IMR-90 (cell line): ENCODE data around the gene CHGA.

ENCODE experiments used
- BHLHE40 ChIP-seq: fragments of 150-350 bp; IDR thresholded peaks from 2 replicates; pipeline ENCODE4 v1.6.1; 2016; ENCODE audit warnings: mild to moderate bottlenecking, low read depth, low read length
- FOS ChIP-seq: fragments of 150-350 bp; IDR thresholded peaks from 2 replicates; pipeline ENCODE4 v1.6.1; 2016; ENCODE audit warnings: low read depth, low read length
- MAZ ChIP-seq: IDR thresholded peaks from 2 replicates; pipeline ENCODE4 v1.6.1; 2012; ENCODE audit warnings: low read depth, mild to moderate bottlenecking, low read length, improper control_type of control experiment, moderate library complexity, borderline replicate concordance
- MXI1 ChIP-seq: IDR thresholded peaks from 2 replicates; pipeline ENCODE4 v1.6.1; 2012; ENCODE audit warnings: low read depth, mild to moderate bottlenecking, low read length, moderate library complexity, borderline replicate concordance
- NFE2L2 ChIP-seq: fragments of 150-350 bp; IDR thresholded peaks from 2 replicates; pipeline ENCODE4 v1.6.1; 2016; ENCODE audit warnings: low read depth, mild to moderate bottlenecking, low read length
- POLR2A ChIP-seq: IDR thresholded peaks from 2 replicates; pipeline ENCODE4 v1.6.1; 2012; ENCODE audit warnings: mild to moderate bottlenecking, low read depth, low read length
- RAD21 ChIP-seq: IDR thresholded peaks from 2 replicates; pipeline ENCODE4 v1.6.1; 2012; ENCODE audit warnings: low read length, improper control_type of control experiment
- RFX5 ChIP-seq: IDR thresholded peaks from 2 replicates; pipeline ENCODE4 v1.8.0; 2012; ENCODE audit warnings: low read depth, mild to moderate bottlenecking, low read length, moderate library complexity
- SMC3 ChIP-seq: fragments of 150-350 bp; IDR thresholded peaks from 2 replicates; pipeline ENCODE4 v1.6.1; 2016; ENCODE audit warnings: low read depth, mild to moderate bottlenecking, antibody characterized with exemption, low read length, moderate library complexity
- TF ChIP-seq, protein P1 (sequence below): conservative IDR thresholded peaks from 2 replicates; pipeline ENCODE4 v1.5.1; 2012; ENCODE audit warnings: mild to moderate bottlenecking, low read depth, low read length, improper control_type of control experiment
- TF ChIP-seq, protein P2 (sequence below): fragments of 150-350 bp; IDR thresholded peaks from 2 replicates; pipeline ENCODE4 v1.6.1; 2017; ENCODE audit warnings: mild to moderate bottlenecking, antibody characterized with exemption, low read length, low read depth

DNA sequence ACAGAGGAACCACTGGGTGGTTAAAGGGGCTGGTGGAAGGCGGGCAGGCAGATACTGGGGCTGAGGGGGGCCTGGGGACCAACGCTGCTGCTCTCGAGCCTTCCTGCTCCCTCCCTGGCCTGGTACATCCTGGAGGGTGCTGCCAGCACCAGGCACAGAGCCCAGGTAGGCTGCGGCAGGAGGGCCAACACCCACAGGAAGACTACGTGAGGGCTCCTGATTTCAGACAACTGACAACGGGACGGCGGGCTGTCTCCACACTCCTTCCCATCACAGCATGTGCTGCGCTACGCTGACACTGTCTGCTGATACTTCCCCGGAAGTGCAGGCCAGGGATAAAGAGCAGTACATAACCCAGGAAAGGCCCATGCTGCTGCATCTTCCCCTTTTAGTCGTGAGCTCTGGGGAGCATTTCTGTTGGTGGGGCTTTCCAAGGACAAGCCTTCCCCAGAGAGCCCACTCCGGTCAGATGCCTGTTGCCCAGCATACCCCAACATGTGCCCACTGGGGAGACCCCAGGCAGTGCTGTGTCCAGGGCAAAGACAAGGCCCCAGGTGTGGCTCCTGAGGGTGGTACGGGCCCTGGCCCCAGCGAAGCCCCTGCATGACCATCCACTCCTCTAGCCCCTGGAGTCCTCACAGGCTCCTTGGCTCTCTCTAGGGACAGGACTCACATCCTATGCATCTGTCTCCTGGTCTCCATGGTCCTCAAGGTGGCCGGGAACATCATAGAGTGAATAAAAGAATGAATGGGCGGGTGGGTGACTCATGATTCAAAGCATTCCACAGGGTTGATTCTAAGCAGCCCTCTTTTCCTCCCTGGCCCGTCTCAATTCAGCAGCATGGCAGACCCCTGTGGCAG, 38.0 kb downstream of the CHGA start:
- TF ChIP-seq, protein P1, sequence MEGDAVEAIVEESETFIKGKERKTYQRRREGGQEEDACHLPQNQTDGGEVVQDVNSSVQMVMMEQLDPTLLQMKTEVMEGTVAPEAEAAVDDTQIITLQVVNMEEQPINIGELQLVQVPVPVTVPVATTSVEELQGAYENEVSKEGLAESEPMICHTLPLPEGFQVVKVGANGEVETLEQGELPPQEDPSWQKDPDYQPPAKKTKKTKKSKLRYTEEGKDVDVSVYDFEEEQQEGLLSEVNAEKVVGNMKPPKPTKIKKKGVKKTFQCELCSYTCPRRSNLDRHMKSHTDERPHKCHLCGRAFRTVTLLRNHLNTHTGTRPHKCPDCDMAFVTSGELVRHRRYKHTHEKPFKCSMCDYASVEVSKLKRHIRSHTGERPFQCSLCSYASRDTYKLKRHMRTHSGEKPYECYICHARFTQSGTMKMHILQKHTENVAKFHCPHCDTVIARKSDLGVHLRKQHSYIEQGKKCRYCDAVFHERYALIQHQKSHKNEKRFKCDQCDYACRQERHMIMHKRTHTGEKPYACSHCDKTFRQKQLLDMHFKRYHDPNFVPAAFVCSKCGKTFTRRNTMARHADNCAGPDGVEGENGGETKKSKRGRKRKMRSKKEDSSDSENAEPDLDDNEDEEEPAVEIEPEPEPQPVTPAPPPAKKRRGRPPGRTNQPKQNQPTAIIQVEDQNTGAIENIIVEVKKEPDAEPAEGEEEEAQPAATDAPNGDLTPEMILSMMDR: no peak
- TF ChIP-seq POLR2A (no peak), RFX5 (no peak), RAD21 (no peak), SMC3 (no peak), MXI1 (no peak), MAZ (no peak), BHLHE40 (no peak), FOS (no peak), NFE2L2 (no peak)
- TF ChIP-seq, protein P2, sequence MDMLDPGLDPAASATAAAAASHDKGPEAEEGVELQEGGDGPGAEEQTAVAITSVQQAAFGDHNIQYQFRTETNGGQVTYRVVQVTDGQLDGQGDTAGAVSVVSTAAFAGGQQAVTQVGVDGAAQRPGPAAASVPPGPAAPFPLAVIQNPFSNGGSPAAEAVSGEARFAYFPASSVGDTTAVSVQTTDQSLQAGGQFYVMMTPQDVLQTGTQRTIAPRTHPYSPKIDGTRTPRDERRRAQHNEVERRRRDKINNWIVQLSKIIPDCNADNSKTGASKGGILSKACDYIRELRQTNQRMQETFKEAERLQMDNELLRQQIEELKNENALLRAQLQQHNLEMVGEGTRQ: no peak
